GDM1 (cell line): ENCODE data around the gene SEMA3A.
"Not testable (repeated sequence)": the region's sequence is repeated elsewhere in the genome, so short reads cannot be mapped to it uniquely, and the experiment has no call there.

Experiments
- DNase-seq: peaks from one replicate; lab custom pipeline; 2025; lab: John Stamatoyannopoulos, UW

SEMA3A gene

DNA sequence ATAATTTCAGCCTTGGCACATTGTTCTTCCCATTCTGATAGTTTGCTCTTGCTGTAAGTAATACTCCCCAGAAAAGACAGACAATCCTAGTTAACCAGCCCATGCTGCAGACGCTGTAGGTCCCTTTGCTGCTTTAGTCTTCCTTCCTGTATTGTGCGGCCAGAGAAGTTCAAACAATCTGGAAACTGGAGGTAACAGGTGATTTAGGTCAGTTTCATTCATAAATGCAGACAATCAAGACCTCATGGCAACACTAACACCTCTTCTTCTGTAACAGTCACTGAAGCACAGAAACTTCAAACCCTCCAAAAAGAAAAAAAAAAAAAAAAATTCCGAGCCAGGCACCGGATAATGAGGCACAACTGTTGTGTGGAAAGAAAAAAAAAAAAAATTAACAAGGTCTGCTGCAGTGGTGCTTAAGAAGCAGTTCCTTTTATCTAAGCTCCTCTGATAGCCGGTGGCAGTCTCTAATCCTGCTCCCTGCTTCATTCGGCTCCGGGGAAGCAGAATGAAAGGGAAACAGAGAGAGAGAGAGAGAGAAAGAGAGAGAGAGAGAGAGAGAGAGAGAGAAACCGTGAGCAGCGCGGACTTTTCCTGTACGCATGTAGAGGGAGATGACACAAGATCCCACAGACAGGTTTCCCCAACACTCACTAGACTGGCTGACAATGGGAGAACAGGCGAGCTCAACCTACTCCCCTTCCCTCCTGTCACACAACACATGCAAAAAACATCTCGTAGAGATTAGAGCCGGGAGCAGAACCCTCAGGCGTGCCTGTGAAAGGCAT, at the start of gene SEMA3A:
Gene SEMA3A, minus strand, starts transcription at position 306 of the 788 bp plus-strand sequence. Its CDS starts 203 bp downstream, at position 103.
- DNase-seq, result no peak

GRCh38 chr7:84243037-84243436, 48.4 kb upstream of the SEMA3A start:
- not testable (repeated sequence) for DNase-seq

GRCh38 chr7:84238596-84238995, 44.0 kb upstream of the SEMA3A start:
- DNase-seq, result no peak

GRCh38 chr7:84237533-84238173, 43.1 kb upstream of the SEMA3A start:
- no peak for DNase-seq

- DNase-seq, result no peak
Observed at GRCh38 chr7:84236398-84236797, 41.8 kb upstream of the SEMA3A start.

GRCh38 chr7:84232646-84233045, 38.1 kb upstream of the SEMA3A start:
- no peak for DNase-seq

- DNase-seq, result no peak
Observed at GRCh38 chr7:84231157-84231556, 36.6 kb upstream of the SEMA3A start.

- no peak for DNase-seq
Observed at GRCh38 chr7:84230491-84230890, 35.9 kb upstream of the SEMA3A start.

- DNase-seq, result no peak
Observed at GRCh38 chr7:84228526-84228925, 33.9 kb upstream of the SEMA3A start.

- DNase-seq, result no peak
Observed at GRCh38 chr7:84226759-84227158, 32.2 kb upstream of the SEMA3A start.

- DNase-seq, result no peak
Observed at GRCh38 chr7:84224505-84224904, 29.9 kb upstream of the SEMA3A start.

- DNase-seq, result no peak
Observed at GRCh38 chr7:84219310-84219709, 24.7 kb upstream of the SEMA3A start.

DNA sequence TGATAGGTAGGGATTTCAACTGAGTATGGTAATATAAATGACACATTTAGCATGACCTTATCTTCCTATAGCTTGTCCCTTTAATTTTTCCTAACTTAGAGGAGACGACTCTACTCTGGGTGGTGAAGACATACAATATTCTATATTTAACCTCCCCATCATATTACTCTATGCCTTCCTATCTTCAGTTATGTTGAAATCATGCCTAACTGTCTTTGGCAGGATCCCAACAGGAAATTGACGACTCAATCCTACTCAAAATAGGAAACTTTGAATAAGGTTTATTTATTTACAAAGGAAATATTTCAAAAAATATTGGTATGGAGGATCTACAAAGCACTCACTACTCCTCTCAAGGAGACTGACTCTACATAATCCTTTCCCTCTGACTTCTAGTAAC, 24.1 kb upstream of the SEMA3A start:
- no peak for DNase-seq

GRCh38 chr7:84216472-84216871, 21.9 kb upstream of the SEMA3A start:
- DNase-seq, result no peak

DNA sequence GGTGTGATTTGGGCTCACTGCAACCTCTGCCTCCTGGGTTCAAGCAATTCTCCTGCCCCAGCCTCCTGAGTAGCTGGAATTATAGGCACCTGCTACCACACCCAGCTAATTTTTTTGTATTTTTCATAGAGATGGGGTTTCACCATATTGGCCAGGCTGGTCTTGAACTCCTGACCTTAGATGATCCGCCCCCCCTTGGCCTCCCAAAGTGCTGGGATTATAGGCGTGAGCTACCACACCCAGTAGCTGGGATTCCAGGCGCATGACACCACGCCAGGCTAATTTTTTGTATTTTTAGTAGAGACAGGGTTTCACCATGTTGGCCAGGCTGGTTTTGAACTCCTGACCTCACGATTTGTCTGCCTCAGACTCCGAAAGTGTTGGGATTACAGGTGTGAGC, 20.2 kb upstream of the SEMA3A start:
- DNase-seq, result not testable (repeated sequence)

DNA sequence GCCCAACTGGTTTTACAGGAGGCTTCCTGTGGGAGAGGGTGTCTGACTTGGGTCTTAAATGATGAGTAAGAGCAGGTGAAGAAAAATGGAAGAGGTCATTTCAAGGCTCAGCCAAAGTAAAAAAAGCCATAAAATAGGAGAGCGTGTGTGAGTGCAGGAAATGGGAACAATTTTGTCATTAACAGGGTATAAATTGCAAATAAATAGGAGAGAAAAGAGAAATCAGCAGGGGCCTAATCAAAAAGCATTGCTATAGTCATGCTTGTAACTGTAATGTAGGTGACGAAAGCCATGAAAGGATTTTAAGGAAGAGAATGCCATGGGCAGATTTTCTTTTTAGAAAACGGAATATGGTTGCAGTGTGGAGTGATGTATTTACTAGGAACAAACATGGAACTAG, 15.7 kb upstream of the SEMA3A start:
- no peak for DNase-seq

DNA sequence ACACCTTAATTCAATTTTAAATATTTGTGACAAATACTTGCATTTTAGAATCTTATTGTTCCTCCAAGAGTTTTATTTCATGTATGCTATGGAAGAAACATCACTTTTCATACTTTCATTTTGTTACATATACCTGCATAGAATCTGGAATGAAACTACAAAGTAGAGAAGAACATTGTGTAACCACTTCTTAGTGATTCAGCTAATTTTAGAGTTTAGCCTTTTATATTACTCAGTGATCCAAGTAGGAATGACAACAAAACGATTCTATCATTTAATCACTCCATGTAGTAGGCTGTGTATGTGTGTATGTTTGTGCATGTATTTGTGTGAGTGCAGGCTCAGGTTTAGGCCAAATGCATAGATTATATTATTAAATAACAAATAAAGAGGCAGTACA, 14.4 kb upstream of the SEMA3A start:
- DNase-seq, result no peak

DNA sequence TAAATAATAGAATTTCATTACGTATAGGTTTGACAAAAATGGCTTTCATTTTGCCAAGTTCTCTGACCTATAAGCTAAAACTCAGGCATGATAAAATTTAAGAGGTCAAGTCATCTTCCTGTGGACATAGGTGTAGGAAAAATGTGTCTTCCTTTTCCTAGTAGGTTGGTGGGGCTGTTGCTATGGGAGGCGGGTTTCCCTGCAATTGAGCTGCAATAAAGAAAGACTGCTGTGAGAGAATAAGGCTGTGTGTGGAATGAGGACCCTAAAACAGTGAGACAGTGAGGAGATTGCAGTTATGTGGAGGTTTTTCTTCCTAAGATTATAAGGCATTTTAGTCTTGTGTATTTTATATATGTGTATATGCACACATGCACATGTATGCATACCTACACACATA, 13.0 kb upstream of the SEMA3A start:
- DNase-seq, result no peak

GRCh38 chr7:84207025-84207424, 12.4 kb upstream of the SEMA3A start:
- no peak for DNase-seq

- no peak for DNase-seq
Observed at GRCh38 chr7:84204655-84205054, 10.1 kb upstream of the SEMA3A start.

GRCh38 chr7:84202855-84203254, 8.3 kb upstream of the SEMA3A start:
- DNase-seq, result no peak

DNA sequence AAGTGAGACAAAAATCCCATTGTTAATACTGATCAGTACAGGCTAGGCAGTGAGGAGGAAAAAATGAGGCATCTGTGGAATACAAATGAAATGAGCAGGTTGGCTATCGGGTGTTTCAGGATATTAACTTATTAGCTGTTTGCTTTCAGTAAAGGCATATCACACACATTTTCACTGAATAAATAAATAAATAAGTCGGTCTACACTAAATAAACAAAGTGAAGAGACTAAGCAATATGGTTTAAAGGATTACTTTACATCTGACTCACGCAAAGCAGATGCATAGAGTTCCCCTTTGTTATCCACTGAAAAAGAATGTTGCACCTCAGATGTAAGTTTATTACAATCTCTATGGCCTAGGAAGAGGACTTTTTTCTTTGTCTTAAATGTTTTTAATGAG, 6.3 kb upstream of the SEMA3A start:
- no peak for DNase-seq

DNA sequence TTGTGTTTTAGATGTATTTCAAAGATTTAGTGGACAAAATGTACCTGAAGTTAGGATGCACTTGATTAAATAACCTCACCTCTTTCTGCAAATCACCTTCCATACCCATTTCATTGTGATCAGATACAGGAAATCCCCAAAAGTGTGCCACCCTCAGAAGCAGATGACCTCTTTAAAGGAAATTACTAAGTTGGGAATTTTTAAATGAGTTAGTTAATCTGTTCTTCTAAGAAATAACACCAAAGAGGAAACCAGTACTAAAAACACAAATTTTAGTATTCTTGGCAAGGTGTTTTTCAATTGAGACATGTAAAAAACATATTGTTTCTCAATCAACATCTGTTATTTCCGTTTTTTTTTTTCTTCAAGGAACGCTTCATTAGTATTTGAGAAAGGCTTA, 4.6 kb upstream of the SEMA3A start:
- DNase-seq, result no peak

DNA sequence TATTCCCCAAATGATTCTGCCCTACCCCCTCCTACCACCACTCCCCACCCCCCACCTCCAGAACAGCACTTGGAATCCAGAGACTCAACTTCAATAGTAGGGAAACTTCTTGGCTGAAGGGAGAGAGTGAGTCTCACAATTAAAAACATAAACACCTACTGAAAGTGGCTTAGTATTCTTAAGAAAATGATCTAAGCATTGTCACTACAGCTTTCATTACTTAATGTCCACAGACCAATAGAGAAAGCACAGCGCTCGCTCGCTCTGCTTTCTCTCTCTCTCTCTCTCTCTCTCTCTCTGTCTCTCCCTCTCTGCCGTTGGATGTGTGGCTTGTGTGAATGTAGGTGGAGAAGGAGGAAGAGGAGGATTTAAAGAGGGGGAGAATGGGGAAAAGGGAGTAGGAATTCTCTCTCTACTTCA, 1.5 kb upstream of the SEMA3A start:
- DNase-seq, result no peak
